Measurements from ENCODE around the gene ASIC4. TPM values are rescaled to one million over a fixed set of nuclear protein-coding genes. Genes with fewer than 3 reads are reported as not detected.

Gene ASIC4
- total and polyA plus RNA-seq, 9 of the 15 experiments (the other 6 are each of a cell fraction or from before 2014, with no cell fraction given) = 0.07 to 19.2 (median 4.8) TPM

GRCh38 chr2:219548990-219549389 lies 34.7 kb downstream of the ASIC4 start (continued):
- no peak for TF ChIP-seq ZNF175 (CRISPR knock-in tag; IDR thresholded peaks at IDR 0.05; ENCODE audit: low read depth)

DNA sequence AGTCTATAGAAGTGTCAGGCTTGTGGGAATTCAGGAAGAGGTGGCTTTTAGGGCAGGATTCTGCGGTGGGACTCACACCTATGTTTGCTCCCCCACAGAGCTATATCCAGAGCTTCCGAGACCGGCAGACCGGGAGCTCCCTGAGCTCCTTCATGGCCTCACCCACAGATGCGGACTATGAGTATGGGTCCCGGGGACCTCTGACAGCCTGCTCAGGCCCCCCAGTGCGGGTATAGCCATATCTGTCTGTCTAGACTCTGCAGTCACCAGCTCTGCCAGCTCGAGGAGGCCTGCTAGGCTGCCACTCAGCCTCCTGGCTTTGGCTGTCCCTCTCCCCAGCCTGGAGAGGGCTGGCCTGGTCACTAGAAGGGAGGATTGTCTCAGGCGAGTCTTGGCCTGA lies 35.3 kb downstream of the ASIC4 start:
- 94% methylated on average over 4 of the region's 9 CpGs for WGBS (ENCODE audit: insufficient coverage, low coverage, missing lambda C conversion rate)
- Histone ChIP-seq H2AFZ (ENCODE audit: low read depth, low read length) (no peak overlapping the region), H3K9ac (ENCODE audit: insufficient read depth in 1 of 2, low read depth in 2 of 2, low read length in 2 of 2) (peak overlapping the region in 1 of 2 experiments; percentile 52; a peak in 1 of 4 replicates), H3K79me2 (ENCODE audit: control insufficient read depth, insufficient read depth, low read length) (no peaks in the 10 kb centered on the region), H3K9me1 (ENCODE audit: control insufficient read depth, insufficient read depth, low read length) (no peaks in the 10 kb centered on the region), H3K36me3 (ENCODE audit: control insufficient read depth, insufficient read depth, low read length) (no peaks in the 10 kb centered on the region), H3K4me1 (replicated peaks in 1 of 2; ENCODE audit: control insufficient read depth in 2 of 2, insufficient read depth in 2 of 2, low read length in 2 of 2) (peaks cover 4 to 44% of the 10 kb centered on the region in 2 experiments; a peak in 3 of 5 replicates), H3K9me3 (replicated peaks; ENCODE audit: control insufficient read depth, insufficient read depth, low read depth, low read length) (no peaks in the 10 kb centered on the region), H3K4me2 (ENCODE audit: insufficient read depth, low read length) (no peak overlapping the region), H3K27me3 (ENCODE audit: control insufficient read depth in 2 of 2, insufficient read depth in 2 of 2, low read length in 2 of 2) (no peaks in the 10 kb centered on the region), H3K27ac (ENCODE audit: extremely low read depth, low read depth, low read length) (no peak overlapping the region), H4K20me1 (replicated peaks; ENCODE audit: control insufficient read depth, insufficient read depth, low read length) (no peaks in the 10 kb centered on the region), H3K4me3 (no peak overlapping the region)
- ChIA-PET POLR2A (no interaction called here), CTCF (ENCODE audit: low intra/inter-chr PET ratio) (no interaction called here)
- in situ Hi-C loops (cut with MboI) (loop anchor here (10.0 kb wide), 1 partner anchor 145 kb away; no protein-coding TSS in a partner anchor), intact Hi-C loops (cut with micrococcal nuclease) (no loop called here)
- no peak for FAIRE-seq
- no peak for DNase-seq (ENCODE audit: extremely low read depth in 1 of 4, low spot score in 3 of 4)
- BruUV-seq (replicated peaks) = no TSS peak
- no peak for ATAC-seq
- TF ChIP-seq USF2 (CRISPR knock-in tag; IDR thresholded peaks at IDR 0.05) (no peak), ZNF551 (CRISPR knock-in tag; IDR thresholded peaks at IDR 0.05) (no peak), LEF1 (IDR thresholded peaks at IDR 0.05) (no peak), POLR2G (IDR thresholded peaks at IDR 0.05; ENCODE audit: low read depth, low read length) (no peak), ZBTB7A (IDR thresholded peaks at IDR 0.05; ENCODE audit: borderline replicate concordance, control insufficient read depth, low read depth, low read length) (no peak), FOXO4 (CRISPR knock-in tag; IDR thresholded peaks at IDR 0.05) (no peak), HMBOX1 (IDR thresholded peaks at IDR 0.05) (no peak), SNAPC5 (CRISPR knock-in tag; IDR thresholded peaks at IDR 0.05) (no peak), NCOA2 (IDR thresholded peaks at IDR 0.05; ENCODE audit: partially characterized antibody in 2 of 2) (no peak), ARID2 (IDR thresholded peaks at IDR 0.05) (no peak), RNF2 (IDR thresholded peaks at IDR 0.05) (no peak), SMC3 (conservative IDR thresholded peaks at IDR 0.05; ENCODE audit: insufficient read depth, low read depth, low read length) (no peak), ZNF699 (CRISPR knock-in tag; IDR thresholded peaks at IDR 0.05; ENCODE audit: insufficient replicate concordance) (no peak), SRF (CRISPR knock-in tag; IDR thresholded peaks at IDR 0.05) (no peak), MEF2A (IDR thresholded peaks at IDR 0.05; ENCODE audit: control insufficient read depth, low read depth, low read length) (no peak), ZNF224 (CRISPR knock-in tag; IDR thresholded peaks at IDR 0.05) (no peak)
- TF ChIP-seq, protein P1, sequence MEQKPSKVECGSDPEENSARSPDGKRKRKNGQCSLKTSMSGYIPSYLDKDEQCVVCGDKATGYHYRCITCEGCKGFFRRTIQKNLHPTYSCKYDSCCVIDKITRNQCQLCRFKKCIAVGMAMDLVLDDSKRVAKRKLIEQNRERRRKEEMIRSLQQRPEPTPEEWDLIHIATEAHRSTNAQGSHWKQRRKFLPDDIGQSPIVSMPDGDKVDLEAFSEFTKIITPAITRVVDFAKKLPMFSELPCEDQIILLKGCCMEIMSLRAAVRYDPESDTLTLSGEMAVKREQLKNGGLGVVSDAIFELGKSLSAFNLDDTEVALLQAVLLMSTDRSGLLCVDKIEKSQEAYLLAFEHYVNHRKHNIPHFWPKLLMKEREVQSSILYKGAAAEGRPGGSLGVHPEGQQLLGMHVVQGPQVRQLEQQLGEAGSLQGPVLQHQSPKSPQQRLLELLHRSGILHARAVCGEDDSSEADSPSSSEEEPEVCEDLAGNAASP (IDR thresholded peaks at IDR 0.05) = no peak

Measured in K562 (cell line).